Measurements from ENCODE around the gene NUDT16L1. TPM values are rescaled to one million over a fixed set of nuclear protein-coding genes. Genes with fewer than 3 reads are reported as not detected.

The NUDT16L1 gene
- polyA plus RNA-seq, 10 donors, result 15.9 to 28.0 (median 21.2) TPM

DNA sequence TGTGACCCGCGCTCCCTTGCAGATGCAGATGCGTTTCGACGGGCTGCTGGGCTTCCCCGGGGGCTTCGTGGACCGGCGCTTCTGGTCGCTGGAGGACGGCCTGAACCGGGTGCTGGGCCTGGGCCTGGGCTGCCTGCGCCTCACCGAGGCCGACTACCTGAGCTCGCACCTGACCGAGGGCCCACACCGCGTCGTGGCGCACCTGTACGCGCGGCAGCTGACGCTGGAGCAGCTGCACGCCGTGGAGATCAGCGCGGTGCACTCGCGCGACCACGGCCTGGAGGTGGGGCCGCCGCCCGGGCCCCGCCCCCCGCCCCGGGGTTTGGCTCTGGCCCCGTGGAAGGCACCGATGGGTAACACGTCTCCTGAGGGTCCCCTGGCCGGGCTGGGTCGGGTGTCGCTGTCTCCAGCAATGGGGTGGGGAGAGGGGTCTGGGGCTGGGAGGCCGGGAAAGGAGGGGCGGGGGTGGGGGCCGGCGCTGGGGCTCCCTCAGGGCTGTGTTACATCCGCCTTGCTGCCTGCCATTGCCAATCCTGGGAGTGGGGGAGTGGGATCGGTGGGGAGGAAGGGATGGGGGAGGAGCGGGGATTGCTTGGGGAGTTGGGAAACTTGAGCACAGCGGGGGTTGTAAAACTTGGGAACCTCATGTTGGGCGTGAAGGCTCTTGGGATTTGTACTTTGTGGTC lies 737 bp downstream of the NUDT16L1 start:
- DNase-seq, result peak in 2 of 3 donors; percentile 48 to 71

DNA sequence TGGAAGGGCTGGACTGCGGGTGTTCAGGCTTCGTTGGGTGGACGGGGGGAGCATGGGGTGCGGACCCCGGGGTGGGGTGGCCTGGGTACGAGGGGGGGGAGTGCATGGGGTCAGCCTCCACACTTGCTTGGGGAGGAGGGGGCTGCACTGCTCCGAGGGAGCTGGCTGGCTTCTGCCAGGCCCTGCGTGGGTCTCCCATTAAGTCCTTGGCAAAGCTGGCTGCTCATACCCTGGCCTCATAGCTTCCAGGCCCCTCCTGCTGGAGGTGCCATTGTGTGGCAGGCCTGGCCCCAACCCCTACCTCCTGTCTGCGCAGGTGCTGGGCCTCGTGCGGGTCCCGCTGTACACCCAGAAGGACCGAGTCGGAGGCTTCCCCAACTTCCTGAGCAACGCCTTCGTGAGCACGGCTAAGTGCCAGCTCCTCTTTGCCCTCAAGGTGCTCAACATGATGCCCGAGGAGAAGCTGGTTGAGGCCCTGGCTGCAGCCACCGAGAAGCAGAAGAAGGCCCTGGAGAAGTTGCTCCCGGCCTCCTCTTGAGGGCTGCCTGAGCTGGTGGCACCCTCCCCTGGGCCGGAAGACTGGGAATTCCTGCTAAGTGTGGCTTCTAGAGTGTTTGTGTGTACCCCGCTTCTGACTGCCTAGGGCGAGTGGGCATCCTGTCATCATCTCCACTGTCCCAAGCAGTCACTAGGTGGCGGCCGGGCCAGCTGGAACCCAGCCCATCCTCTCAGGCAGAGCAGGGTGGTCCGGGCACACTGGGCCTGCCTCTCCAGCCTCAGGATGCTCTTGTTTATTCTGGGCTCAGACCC lies 1.5 kb downstream of the NUDT16L1 start:
- no peak for DNase-seq

DNA sequence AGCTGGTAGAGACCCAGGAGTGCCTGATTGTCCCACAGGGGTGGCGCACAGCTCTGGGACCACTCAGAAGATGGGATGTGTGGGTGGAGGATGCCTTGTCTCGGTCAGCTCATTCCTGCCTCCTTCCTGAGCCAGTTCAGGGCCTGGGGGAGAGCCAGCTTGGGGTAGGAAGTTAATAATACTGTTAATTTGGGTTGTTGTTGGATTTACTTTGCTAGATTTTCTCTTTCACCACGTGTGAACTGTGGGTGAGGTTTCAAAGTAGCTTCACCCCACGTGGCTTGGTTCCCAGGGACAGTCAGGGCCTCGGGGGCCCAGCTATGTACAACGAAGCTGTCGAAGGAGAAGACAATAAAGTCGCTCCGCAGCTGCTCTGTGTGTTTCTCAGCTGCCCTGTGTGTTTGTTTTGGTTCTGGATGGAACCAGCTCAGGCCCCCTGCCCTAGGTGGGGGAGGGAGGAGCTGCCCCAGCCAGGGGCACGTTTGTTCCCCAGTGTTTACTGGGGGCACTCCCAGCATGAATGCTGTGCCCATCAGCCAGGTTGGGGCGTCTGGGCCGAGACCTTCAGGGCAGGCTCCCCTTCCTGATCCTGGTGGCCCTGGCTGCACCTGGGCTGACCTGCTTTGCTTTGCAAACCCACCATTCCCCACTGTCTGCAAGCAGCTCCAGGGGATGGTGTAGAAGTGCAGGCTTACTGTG lies 2.3 kb downstream of the NUDT16L1 start:
- DNase-seq, result no peak

DNA sequence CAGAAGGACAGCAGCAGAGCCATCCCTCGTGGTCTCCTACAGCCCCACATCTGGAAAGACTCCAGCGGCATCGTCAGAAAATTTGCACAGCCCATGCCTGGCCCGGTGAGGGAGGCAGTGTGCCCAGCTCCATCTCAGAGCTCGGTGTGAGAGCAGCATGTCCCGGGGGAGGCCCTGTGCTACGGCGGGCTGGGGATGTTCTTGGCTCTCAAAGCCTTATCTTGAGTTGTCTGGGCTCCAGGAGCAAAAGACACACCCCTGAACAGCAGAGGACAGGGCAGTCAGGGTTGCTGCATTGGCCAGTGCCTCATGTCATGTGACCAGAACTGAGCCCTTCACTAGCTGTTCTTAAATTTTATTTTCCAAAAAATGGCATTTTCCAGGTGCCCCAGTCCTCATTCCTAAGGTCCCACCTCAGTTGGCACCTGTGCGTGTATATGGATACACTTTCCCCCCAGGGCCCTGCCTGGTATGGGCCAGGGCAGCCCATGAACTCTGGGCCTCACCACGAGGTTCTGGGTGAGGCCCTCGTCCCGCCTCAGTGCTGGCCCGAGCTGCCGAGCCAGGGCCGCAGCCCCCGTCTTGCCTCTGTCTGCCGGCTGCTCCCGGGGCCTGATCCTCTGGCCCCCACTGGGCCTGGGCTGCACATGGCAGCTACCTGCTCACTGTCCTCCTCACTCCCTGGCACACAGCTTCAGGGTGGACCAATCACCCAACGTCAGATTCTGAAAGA lies 3.0 kb downstream of the NUDT16L1 start:
- no peak for DNase-seq

DNA sequence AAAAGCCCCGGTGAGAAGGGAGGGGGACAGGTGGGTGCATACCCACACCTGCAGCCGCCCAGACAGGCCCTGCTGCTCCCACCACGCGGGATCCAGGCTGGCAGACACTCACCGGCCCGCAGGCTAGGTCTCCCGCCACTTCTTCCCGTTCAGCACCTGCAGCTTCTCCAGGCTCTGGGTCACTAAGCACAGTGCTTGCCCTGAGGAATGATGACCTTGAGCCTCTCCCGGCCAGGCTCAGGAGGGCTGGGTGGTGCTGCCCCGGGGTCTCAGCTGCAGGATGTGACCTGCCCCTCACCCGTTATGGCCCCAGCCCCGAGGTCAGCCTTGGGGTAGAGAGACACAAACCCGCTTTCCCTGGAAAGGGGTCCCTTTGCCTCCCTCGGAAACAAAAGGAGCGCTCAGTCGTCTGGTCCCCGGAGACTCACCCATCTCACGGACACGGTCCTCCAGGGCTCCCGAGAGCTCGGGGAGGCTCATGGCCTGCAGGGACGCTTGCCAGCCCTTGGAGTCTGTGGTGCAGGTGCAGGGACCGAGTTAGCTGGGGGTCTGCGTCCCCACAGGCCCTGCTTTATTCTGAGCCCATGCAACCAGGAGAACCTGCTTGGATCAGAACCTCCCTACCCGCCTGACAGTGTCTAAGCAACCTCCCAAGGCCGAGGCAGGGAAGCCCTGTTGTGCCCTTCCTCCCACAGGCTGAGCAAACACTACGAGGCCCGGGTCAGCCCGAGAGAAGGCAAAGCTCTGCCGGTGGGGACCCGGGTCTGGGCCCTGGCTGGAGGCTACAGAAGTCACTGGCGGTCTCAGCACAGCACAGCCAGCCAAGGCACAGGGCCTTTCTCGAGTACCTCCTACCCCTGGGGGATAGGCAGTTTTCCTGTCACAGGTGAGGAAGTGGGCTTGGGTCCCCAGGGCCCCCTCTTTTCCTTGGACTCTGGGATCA lies 3.8 kb downstream of the NUDT16L1 start:
- no peak for DNase-seq

DNA sequence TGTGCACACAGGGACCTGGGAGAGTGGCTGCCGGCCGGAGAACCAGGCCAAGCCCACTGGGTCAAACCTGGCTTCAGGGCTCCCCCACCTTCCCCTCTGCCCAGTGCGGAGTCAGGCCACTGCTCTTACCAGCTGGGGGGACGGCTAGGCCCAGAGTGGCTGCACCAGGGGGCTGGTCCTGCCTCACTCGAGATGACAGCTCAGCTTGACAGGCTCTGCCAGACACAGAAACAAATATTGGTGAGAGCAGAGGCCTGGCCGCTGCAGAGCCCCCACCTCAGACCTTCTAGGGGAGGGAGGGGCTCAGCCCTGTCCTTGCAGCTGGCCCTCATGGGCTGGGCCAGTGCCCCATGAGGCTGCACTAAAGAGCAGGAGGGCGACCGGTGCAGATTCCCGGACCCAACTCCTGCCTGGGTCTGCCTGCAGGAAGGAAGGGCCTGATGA lies 4.5 kb downstream of the NUDT16L1 start:
- DNase-seq, result no peak

DNA sequence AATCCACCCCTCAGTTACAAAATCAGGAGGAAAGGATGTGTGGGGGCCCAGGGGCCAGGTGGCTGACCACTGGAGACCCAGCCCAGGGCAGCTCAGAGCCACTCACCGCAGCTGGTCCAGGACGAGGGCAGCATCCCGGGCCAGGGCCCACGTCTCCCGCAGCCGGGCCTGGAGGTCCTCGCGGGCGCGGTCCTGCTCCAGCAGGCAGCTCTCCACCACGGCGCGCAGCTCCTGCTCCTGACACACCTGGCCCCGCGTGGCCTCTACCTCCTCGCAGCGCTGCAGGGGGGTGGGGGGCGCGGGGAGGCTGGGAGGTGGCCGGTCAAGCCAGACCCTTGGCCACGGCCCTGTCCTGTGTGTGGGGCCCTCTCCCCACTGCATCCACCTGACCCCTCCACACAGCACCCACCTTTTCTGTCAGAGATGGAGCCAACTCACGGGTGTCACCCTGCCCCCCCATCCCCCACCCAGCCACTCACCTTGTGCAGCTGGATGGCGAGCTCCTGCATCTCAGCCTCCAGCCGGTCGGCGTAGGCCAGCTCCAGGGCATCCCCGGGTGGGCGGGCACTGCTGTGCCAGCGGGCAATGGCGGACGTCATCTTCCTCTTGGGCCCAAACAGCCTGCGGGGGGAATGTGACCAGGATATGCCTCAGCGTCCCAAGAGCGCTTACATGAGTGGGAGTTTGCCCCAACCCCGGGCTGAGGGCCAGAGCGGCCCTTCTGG lies 5.1 kb downstream of the NUDT16L1 start:
- no peak for DNase-seq

DNA sequence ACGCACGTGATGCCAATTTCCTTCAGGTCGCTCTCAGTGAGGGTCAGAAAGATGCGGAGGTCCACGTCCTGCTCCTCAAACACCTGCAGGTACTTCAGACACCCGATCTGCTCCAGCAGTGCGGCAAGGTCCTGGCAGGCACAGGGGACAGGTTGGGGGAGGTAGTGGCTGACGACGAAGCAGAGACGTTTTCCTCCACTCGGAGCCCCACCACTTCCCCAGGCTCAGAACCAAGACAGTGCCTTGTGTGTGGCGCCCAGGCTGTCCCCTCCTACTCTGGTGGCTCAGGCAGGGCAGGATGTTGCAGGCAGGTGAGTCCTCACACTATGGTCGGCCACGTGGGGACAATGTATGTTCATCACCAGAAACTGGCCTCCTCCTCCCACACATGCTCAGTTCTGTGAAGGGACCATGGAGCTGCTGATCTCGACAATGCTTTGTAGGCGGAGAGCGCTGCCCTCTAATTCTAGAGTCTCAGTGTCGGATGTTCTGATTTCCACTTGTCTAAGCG lies 5.7 kb downstream of the NUDT16L1 start:
- DNase-seq, result no peak

DNA sequence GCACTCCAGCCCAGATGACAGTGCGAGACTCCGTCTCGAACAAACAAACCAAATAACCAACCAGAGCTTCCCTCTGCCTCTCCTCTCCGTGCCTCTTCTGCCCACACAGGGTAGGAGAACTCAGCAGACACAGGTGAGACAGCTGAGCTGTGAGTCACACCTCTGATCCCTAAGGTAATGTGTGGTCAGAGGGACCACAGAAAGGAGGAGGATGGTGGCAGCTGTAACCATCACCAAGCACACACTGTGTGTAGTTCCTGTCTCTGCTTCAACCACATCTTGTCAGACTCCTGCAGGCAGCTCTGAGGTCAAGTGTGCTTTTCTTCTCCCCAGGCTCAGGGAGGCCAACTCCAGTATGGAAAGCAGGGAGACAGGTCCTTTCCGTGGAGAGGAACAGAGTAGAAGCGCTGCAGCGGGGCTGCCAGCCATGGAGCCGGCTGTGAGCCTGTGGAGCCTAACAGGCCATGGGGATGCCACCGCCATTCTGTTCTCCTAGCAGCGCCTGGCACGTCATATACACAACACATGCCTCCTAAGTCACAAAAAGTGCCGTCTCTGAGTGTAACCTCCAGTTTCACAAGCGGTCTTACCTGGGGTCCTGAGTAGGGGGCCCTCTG lies 7.1 kb downstream of the NUDT16L1 start:
- DNase-seq, result no peak

DNA sequence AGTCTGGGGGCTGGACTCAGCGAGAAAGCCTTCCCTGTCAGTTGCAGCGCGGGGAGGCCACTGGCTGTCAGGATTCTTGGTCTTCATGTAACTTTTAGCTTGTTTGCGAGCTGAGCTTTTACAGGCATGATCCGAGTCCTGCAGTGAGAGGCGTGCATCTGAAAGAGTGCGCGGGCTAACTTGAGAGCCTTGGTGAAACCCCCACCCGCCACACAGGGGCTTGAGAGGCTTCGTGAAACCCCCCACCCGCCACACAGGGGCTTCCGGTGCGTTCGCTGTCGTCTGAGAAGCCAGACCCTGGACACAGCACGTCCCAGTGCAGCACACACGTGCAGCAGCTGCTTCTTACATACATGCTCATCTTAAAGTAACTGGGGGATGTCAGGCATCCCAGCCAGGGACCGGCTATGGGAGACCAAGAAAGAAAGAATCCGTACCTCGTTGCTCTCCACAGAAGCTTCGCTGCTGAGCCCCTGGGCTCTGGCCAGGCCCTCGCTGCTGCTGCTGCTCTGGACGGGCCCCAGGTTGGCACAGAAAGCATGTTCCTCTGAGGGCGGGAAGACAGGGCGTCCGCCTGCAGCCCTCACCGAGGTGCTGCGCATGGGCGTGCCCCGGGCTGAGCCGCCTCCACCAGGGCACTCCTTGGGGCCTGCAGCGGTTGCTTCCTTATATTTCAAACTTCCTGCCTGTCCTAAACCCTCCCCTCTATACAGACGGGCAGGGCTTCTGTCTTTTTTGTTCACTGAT lies 7.8 kb downstream of the NUDT16L1 start:
- no peak for DNase-seq

DNA sequence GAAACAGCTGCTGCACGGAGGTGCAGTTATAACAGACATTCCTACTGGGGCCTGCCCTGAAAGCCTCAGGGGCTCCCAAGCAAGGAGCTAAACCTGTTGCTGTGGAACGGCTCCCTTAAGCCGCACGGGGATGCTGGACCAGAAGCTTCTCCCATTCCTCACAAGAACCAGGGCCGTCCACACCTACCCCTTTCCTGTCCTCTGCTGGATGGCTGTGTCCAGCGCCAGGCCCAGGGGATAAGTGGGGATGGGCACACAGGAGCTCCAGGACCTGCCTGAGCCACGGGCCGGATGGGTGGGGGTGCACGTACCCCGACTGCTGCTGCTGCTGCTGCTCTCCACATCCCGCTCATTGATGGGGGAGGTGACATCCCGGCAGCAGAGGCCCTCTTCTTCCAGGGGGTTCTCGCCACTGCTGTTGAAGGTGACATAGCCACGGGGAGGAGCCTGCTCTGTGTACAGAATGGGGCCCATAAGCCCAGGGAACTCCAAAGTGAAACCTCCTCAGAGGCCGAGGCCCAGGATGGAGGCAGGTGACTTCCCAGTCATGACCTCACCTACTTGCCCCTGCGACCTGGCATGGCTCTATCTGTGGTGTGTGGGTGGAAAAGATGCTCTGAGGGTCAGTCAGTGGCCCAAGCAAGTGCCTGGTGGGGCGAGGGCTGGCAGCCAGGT lies 8.6 kb downstream of the NUDT16L1 start:
- no peak for DNase-seq

DNA sequence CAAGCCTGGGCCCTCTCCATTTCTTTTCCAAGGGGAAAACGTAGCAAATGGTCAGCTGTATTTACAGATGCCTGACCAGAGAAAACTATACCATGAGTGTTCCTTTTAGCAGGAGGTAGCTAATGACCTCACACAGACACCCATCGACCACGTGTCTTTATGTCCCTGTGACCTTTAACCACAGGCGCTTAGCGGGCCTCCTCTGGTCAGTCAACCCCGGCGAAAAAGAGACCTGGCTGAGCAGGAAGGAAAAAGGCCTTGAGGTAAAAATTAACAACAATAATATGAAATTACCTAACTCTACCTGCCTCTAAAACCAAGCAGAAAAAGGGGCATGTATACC lies 9.1 kb downstream of the NUDT16L1 start:
- DNase-seq, result no peak

DNA sequence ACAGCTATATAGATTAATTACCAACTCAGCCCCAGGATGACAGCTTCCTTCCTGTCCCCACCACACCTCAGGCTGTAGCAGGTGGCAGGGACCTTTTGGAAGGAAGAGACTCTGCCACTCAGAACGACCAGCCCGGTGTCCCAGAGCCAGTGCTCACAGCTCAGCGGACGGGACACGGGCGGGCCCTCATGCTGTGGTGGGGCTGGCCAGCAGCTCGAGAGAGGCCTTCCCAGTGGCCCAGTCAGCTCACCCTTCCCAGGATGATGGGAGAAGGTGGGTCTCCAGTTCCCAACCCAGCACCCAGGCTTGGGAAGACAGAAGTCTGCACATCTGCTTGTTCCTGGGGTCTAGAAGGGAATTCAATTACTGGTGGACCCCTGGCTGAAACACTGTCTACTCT lies 10.5 kb downstream of the NUDT16L1 start:
- DNase-seq, result no peak

DNA sequence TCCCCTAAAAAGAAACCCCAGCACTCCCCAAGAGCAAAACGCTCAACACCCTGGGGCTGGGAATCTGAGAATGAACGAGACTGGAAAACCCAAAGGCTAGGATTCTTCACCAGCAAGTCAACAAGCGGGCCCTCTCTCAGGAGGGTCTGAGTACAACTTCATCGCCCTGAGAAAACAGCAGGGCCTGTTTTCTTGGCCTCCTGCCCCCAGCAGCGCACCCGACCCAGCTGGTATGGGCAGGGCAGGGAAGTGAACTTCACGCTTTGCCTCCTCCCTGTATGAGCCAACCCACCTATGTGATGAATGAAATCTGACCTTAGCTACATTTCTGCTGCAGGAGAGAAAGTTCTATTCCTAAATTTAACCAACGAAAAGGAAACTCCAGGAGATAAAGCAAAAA lies 11.1 kb downstream of the NUDT16L1 start:
- no peak for DNase-seq

DNA sequence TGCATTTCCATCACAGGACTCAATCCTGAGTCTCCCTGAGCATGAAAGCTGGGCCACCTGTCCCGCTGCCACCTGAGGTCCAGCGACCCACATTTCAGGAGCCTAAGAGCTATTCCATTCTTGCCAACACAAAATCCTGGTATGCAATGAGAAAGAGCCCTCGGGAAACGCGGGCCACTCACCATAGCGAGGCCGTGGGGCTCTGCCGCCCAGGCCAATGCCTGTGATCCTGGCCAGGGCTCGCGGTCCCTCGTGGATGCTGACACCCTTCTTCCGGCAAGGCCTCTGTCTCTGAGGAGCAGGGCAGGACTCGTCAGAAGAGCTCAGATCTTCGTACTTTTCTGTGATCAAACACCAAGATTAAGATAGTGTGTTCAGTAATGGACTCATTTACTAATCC lies 11.6 kb downstream of the NUDT16L1 start:
- no peak for DNase-seq

DNA sequence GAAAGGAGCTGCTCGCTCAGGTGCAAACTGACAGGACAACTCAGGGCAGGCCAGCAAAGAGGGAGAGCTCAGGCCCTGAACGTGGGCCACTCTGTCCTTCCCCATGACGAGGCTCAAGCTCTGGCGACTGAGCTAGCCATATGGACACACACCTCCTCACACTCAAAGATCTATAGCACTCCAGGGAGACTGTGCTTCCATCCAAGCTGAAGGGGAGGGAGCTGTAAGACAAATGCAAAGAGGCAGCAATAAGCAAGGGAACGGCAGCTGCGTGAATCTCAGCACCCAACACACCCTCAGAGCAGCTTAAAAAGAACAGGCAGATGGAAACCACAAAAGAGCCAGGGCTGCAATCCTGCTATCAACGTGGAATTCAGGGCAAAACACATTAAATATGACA lies 13.5 kb downstream of the NUDT16L1 start:
- DNase-seq, result no peak

DNA sequence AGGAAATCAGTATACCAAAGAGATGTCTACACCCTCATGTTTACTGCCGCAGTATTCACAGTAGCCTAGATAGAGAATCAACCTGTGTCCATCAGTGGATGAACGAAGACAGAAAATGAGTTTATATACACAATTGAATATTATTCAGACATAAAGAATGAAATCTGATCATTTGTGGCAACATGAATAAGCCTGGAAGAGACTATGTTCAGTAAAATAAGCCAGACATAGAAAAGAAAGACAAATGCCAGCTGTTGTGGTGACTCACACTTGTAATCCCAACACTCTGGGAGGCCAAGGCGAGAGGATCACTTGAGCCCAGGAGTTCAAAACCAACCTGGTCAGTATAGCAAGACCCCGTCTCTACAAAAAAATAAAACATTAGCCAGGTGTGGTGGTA lies 16.1 kb downstream of the NUDT16L1 start:
- no peak for DNase-seq
